Epithelial cell of proximal tubule (primary cell): ENCODE results near the gene BHLHA15. TPM values are rescaled to one million over a fixed set of nuclear protein-coding genes. Genes with fewer than 3 reads are reported as not detected.

ENCODE experiments used
- DNase-seq: peaks from one replicate; pipeline ENCODE4 v3.0.0-alpha.2; 2011; ENCODE audit warnings: low read depth
- H3K4me3 ChIP-seq: 2 replicates; pipeline ENCODE4 v1.5.1; 2011; ENCODE audit warnings: low read depth, mild to moderate bottlenecking, low read length
- CTCF ChIP-seq: conservative IDR thresholded peaks from 2 replicates; pipeline ENCODE4 v1.5.1; 2012; ENCODE audit warnings: low read depth, mild to moderate bottlenecking, low read length
- total RNA-seq: library from RNA; depleted of rRNA; stranded (reverse); fragments of >200 nt; gene quantifications from 2 replicates; pipeline ENCODE4 v1.2.3, GENCODE V29; 2015

Gene BHLHA15
- total RNA-seq = 1.8 and 2.7 TPM in 2 replicates

GRCh38 chr7:98211221-98211675 lies at the start of gene BHLHA15:
Gene BHLHA15, plus strand, starts transcription at chr7:98211439. Its CDS starts 871 bp downstream, at chr7:98212310.
- H3K4me3 ChIP-seq = peak within 1 kb of the TSS; percentile 49
- no peak for DNase-seq
- TF ChIP-seq CTCF = no peak

- no peak for DNase-seq
- TF ChIP-seq CTCF = no peak
- H3K4me3 ChIP-seq = no peak overlapping the region
These were observed 48.5 kb upstream of the BHLHA15 start for GRCh38 chr7:98162758-98163157.

GRCh38 chr7:98163269-98163668 lies 48.0 kb upstream of the BHLHA15 start:
- TF ChIP-seq CTCF = no peak
- H3K4me3 ChIP-seq = no peak overlapping the region
- DNase-seq = no peak

- TF ChIP-seq CTCF = no peak
- DNase-seq = no peak
- H3K4me3 ChIP-seq = no peak overlapping the region
These were observed 47.3 kb upstream of the BHLHA15 start for GRCh38 chr7:98163704-98164494.

- peak; percentile 88 for TF ChIP-seq CTCF
- no peak for DNase-seq
- H3K4me3 ChIP-seq = no peak overlapping the region
These were observed 45.2 kb upstream of the BHLHA15 start for GRCh38 chr7:98165827-98166667.

- TF ChIP-seq CTCF = no peak
- H3K4me3 ChIP-seq = no peak overlapping the region
- DNase-seq = no peak
These were observed 44.6 kb upstream of the BHLHA15 start for GRCh38 chr7:98166668-98166970.
